Stomach (tissue), 9 donors: ENCODE measurements around the gene C16orf54. TPM values are rescaled to one million over a fixed set of nuclear protein-coding genes. Genes with fewer than 3 reads are reported as not detected.
"Not testable (repeated sequence)": the region's sequence is repeated elsewhere in the genome, so short reads cannot be mapped to it uniquely, and the experiment has no call there.

Experiments
- DNase-seq, 2 donors: peaks; one replicate each; pipeline versions ENCODE4 v3.0.0 to v3.0.0-alpha.2; 2013 to 2019
- H3K27ac ChIP-seq, 5 donors: fragments of 200-600 bp in 4 of 5; sonication (generic) in 4 of 5; one replicate each; pipeline ENCODE4 v1.5.1; 2013 to 2019; ENCODE audit warnings: mild to moderate bottlenecking in 1 of 5, moderate library complexity in 1 of 5
- H3K27me3 ChIP-seq, 3 donors: fragments of 200-600 bp; sonication (generic); one replicate each; pipeline ENCODE4 v1.5.1; 2017 to 2019; ENCODE audit warnings: mixed run types in 1 of 3
- H3K36me3 ChIP-seq, 4 donors: fragments of 200-600 bp; sonication (generic); 1 replicate in 3 of 4; 2 replicates in 1 of 4; pipeline ENCODE4 v1.5.1; 2016 to 2019
- H3K4me1 ChIP-seq, 4 donors: fragments of 200-600 bp; sonication (generic); one replicate each; pipeline ENCODE4 v1.5.1; 2016 to 2019
- H3K4me3 ChIP-seq, 4 donors: fragments of 200-600 bp; sonication (generic) in 3 of 4; one replicate each; pipeline ENCODE4 v1.5.1; 2016 to 2019; ENCODE audit warnings: mild to moderate bottlenecking in 1 of 4
- H3K9me3 ChIP-seq, 4 donors: fragments of 200-600 bp; sonication (generic); one replicate each; pipeline ENCODE4 v1.5.1; 2016 to 2019
- CTCF ChIP-seq, 7 experiments: fragments of 450-650 bp in 4 of 7; fragments of 200-600 bp in 3 of 7; sonication (generic) in 3 of 7; IDR thresholded peaks; one replicate each; pipeline ENCODE4 v1.5.1; 2016 to 2019; ENCODE audit warnings: antibody characterized with exemption in 7 of 7, control low read depth in 2 of 7, mild to moderate bottlenecking in 1 of 7
- EP300 ChIP-seq: sonication (generic); formaldehyde crosslinking; IDR thresholded peaks from one replicate; pipeline ENCODE4 v1.6.1; 2017; ENCODE audit warnings: antibody characterized with exemption
- POLR2A ChIP-seq, 4 donors: fragments of 450-650 bp; IDR thresholded peaks; one replicate each; pipeline ENCODE4 v1.6.1; 2016; ENCODE audit warnings: antibody characterized with exemption in 4 of 4, control low read depth in 2 of 4, mild to moderate bottlenecking in 1 of 4, moderate library complexity in 1 of 4
- POLR2AphosphoS5 ChIP-seq, 3 donors: sonication (generic); formaldehyde crosslinking; IDR thresholded peaks; one replicate each; pipeline ENCODE4 v1.6.1; 2016; ENCODE audit warnings: antibody characterized with exemption in 3 of 3
- WGBS, 5 donors: extraction: QIAGEN DNeasy Blood & Tissue Kit in 3 of 5; methylation state at CpG; one replicate each; pipeline versions ENCODE4 v1.1.5 to v1.1.7; 2013 to 2018; 5-methylcytosine and 5-hydroxymethylcytosine counted together
- intact Hi-C: fragments of 100-400 bp; cut with DNase I; formaldehyde crosslinking; loops from one replicate; pipeline ENCODE4 v1.15.1; 2023; ENCODE audit warnings: low total_unique reads
- polyA plus RNA-seq, 3 donors: library from polyadenylated mRNA; stranded (reverse); fragments of 200-250 nt; gene quantifications; one replicate each; pipeline ENCODE4 v1.2.3, GENCODE V29; 2013
- total RNA-seq, 5 donors: library from RNA; depleted of rRNA; stranded (reverse); fragments of >200 nt; gene quantifications; one replicate each; pipeline versions ENCODE4 v1.1.0 to v1.2.3, GENCODE V29; 2014 to 2016
- donor health status: healthy with polysubstance abuse.
- donor health status: Bipolar disorder and iron deficiency.
- donor health status: healthy.

C16orf54 gene
- total and polyA plus RNA-seq, 8 donors: 0.37 to 3.5 (median 0.96) TPM; not detected in 2

- Histone ChIP-seq H3K27me3 (peaks cover 0 to 12% (median 0%) of the 10 kb centered on the region in 3 donors), H3K4me3 (no peak overlapping the region), H3K27ac (no peak overlapping the region), H3K36me3 (no peaks in the 10 kb centered on the region), H3K9me3 (no peaks in the 10 kb centered on the region), H3K4me1 (peaks cover 0 to 6% (median 0%) of the 10 kb centered on the region in 4 donors)
- intact Hi-C loops: loop anchor here (5.0 kb wide), 1 partner anchor 50 kb away; the partner anchor contains the start of gene ZG16
- DNase-seq: no peak
- TF ChIP-seq POLR2AphosphoS5 (IDR thresholded peaks at IDR 0.05) (no peak), POLR2A (IDR thresholded peaks at IDR 0.05) (no peak), EP300 (no peak), CTCF (IDR thresholded peaks at IDR 0.05) (no peak)
- WGBS, 5 donors: 73 to 85% (median 78%) methylated on average over 9 of the region's 9 CpGs
These were observed 18.9 kb downstream of the C16orf54 start for GRCh38 chr16:29726845-29727377.

- 38 to 42% (median 39%) methylated on average over 21 to 24 of the region's 24 CpGs for WGBS, 5 donors
- TF ChIP-seq CTCF (IDR thresholded peaks at IDR 0.05): peak in 4 of 7 experiments; percentile 36 to 55 (median 40)
- DNase-seq: peak; percentile 66 to 84
- H3K9me3 ChIP-seq, H3K27ac ChIP-seq, H3K27me3 ChIP-seq, H3K36me3 ChIP-seq, H3K4me3 ChIP-seq, intact Hi-C loops, H3K4me1 ChIP-seq: not testable (repeated sequence)
These were observed 24.5 kb downstream of the C16orf54 start for GRCh38 chr16:29721167-29721879.

- Histone ChIP-seq H3K4me1 (peaks cover 0 to 5% (median 0%) of the 10 kb centered on the region in 4 donors), H3K27me3 (no peaks in the 10 kb centered on the region), H3K4me3 (no peak overlapping the region), H3K36me3 (no peaks in the 10 kb centered on the region), H3K9me3 (no peaks in the 10 kb centered on the region), H3K27ac (no peak overlapping the region)
- DNase-seq: no peak
- WGBS, 5 donors: 76 to 86% (median 80%) methylated on average over 5 of the region's 5 CpGs
- intact Hi-C loops: no loop called here
- TF ChIP-seq POLR2AphosphoS5 (IDR thresholded peaks at IDR 0.05) (no peak), EP300 (no peak), CTCF (IDR thresholded peaks at IDR 0.05) (no peak)
These were observed 25.1 kb downstream of the C16orf54 start for GRCh38 chr16:29720703-29721102.

GRCh38 chr16:29719063-29719462 is 26.7 kb downstream of the C16orf54 start:
- TF ChIP-seq POLR2AphosphoS5 (IDR thresholded peaks at IDR 0.05): no peak
- no peak for TF ChIP-seq EP300
- TF ChIP-seq CTCF (IDR thresholded peaks at IDR 0.05): no peak
- TF ChIP-seq POLR2A (IDR thresholded peaks at IDR 0.05): no peak
- no peak overlapping the region for H3K27ac ChIP-seq
- no peaks in the 10 kb centered on the region for H3K36me3 ChIP-seq
- WGBS, 5 donors: 19 to 37% (median 30%) methylated on average over 4 of the region's 4 CpGs
- H3K27me3 ChIP-seq: no peaks in the 10 kb centered on the region
- H3K4me1 ChIP-seq: peaks cover 0 to 5% (median 0%) of the 10 kb centered on the region in 4 donors
- DNase-seq: no peak
- H3K9me3 ChIP-seq: no peaks in the 10 kb centered on the region
- intact Hi-C loops: no loop called here
- no peak overlapping the region for H3K4me3 ChIP-seq
